ENCODE results near the gene ARMH2.
A peak's percentile ranks its signal among the peaks of the same experiment; 100 is the strongest.
"Not testable (repeated sequence)": the region's sequence is repeated elsewhere in the genome, so short reads cannot be mapped to it uniquely, and the experiment has no call there.

The ARMH2 gene

GRCh38 chr6:24818346-24818745, 19.6 kb upstream of the ARMH2 start:
- DNase-seq (ENCODE audit: low read depth in 2 of 2): no peak

- DNase-seq (ENCODE audit: low read depth in 2 of 2): no peak
Measured at GRCh38 chr6:24809728-24810127, 11.0 kb upstream of the ARMH2 start.

- no peak for DNase-seq (ENCODE audit: low read depth in 2 of 2)
Measured at GRCh38 chr6:24807584-24807983, 8.9 kb upstream of the ARMH2 start.

GRCh38 chr6:24802271-24803059, 3.7 kb upstream of the ARMH2 start:
- DNase-seq (ENCODE audit: low read depth in 2 of 2): no peak

DNA sequence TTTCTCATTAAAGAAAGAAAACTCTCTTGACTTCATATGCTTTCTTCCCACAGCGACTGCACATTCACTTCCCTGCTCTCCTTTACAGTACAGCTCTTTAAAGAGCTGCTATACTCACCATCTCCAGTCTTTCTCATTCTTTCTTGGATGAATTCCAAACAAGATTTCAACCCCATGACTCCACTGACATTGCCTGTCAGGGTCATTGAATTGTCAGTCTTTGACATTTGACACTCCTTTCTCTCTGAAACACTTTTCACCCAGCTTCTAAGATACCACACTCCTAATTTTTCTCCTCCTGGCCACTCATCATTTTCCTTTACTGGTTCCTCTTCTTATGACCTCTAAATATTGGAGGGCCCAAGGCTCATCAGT, 811 bp upstream of the ARMH2 start:
- no peak for DNase-seq (ENCODE audit: low read depth in 2 of 2)

GRCh38 chr6:24797596-24798216, 1.0 kb downstream of the ARMH2 start:
- no peak for DNase-seq (ENCODE audit: low read depth in 2 of 2)

DNA sequence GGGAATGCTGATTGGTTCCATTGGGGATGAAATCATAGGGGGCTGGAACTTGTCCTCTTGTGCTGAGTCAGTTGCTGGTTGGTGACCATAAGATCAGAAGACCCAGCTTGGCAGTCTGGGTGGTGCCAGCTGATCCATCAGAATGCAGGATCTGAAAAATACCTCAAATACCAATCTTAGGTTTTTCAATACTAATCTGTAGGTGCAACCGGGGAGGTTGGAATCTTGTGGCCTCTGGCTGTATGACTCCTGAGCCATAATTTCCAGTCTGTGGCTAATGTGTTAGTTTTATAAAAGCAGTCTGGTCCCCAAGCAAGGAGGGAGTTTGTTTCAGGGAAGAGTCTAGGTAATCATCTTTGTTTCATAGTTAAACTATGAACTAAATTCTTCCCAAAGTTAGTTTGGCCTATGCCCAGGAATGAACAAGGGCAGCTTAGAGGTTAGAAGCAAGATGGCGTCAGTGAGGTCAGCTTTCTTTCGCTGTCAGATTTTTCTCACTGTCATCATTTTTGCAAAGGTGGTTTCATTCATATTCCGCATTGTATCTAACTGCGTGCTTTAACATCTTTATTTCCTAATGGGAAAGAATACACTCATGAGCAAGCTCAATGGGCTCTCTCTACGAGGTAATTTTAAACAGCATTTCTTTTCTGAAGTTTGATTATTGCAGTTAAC, 2.0 kb downstream of the ARMH2 start:
- no peak for DNase-seq (ENCODE audit: low read depth in 2 of 2)

DNA sequence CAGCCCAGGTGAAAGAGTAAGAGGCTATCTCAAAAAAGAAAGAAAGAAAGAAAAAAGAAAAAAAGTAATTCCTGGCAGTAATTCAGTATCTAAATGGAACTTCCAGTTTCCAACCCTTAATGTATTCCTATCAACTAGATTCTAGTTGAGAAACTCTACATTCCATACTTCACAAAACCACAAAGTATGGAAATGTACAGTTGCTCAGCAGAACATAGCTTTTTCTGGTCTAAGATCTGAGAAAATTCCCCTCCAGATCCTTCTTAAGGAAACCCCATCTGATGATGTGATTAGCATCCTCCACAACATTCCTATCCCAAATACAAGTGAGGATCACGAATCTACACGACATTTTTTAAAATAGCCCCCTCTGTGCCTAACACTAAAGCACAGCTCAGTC, 3.6 kb downstream of the ARMH2 start:
- no peak for DNase-seq (ENCODE audit: low read depth in 2 of 2)

DNA sequence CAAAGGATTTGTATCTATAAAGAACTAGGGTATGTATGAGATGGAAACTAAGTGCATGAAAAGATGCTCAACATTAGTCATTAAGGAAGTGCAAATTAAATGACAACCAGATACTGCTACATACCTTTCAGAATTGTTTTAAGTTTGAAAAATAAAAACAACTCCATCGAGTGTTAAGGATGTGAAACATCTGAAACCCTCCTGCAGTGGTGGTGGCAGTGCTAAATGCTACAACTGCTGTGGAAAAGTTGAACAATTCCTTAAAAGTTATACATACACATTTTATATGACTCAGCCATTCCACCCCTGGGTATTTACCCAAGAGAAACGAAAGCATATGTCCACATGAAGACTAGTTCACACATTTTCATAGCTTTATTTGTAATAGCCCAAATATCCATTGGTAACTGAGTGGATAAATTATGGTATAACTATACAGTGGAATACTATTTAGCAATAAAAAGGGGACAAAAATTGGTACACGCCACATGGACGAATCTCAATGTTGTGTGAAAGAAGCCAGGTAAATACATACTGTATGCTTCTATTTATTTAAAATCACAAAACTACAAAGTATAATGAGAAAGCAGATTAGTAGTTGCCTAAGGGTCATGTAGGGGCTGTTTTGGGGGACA, 10.6 kb downstream of the ARMH2 start:
- DNase-seq (ENCODE audit: low read depth in 2 of 2): no peak

- DNase-seq (ENCODE audit: low read depth in 2 of 2): no peak
Measured at GRCh38 chr6:24780206-24780605, 18.5 kb downstream of the ARMH2 start.

DNA sequence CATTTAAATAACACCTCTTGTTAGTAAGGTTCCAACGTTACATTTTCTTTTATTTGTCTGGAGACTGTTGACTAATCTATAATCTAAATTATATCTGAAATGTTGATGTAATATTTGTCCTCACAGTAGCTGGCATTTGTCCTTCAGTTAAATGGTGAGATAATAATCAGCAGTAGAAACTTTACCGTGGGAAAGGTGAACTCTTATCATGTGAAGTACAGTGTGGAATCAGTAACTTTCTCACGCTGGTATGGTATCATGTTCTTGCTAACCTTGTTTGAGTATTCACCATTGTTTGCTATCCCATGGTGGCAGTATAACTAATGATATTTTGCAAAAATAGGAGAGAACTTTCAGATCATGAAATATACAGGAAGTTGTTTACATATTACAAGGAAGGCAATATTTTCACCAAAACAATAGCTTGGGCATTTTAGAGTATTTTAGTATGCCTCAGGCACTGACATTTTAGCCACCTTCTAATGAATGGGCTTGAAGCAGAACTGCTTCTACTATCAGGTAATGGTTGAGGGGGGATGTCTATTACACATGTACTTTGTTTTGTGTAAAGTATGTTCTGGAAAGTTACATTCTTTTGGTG, 19.2 kb downstream of the ARMH2 start:
- no peak for DNase-seq (ENCODE audit: low read depth in 2 of 2)

GRCh38 chr6:24778878-24779277, 19.8 kb downstream of the ARMH2 start:
- DNase-seq (ENCODE audit: low read depth in 2 of 2): no peak

DNA sequence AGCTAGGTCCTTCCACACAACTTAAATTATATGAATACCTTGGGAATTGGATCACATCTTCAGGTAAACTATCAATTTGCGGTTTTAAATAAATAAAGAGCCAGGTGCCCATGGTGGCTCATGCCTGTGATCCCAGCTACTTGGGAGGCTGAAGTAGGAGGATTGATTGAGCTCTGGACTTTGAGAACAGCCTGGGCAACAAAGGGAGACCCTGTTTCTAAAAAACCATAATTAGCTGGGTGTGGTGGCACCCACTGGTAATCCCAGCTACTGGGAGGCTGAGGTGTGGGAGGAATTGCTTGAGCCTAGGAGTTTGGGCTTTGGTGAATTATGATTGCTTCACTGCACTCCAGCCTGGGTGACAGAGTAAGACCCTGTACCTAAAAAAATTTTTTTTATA, 20.6 kb downstream of the ARMH2 start:
- DNase-seq (ENCODE audit: low read depth in 2 of 2): no peak

GRCh38 chr6:24777227-24777626, 21.5 kb downstream of the ARMH2 start:
- no peak for DNase-seq (ENCODE audit: low read depth in 2 of 2)

- no peak for DNase-seq (ENCODE audit: low read depth in 2 of 2)
Measured at GRCh38 chr6:24775520-24776058, 23.1 kb downstream of the ARMH2 start.

DNA sequence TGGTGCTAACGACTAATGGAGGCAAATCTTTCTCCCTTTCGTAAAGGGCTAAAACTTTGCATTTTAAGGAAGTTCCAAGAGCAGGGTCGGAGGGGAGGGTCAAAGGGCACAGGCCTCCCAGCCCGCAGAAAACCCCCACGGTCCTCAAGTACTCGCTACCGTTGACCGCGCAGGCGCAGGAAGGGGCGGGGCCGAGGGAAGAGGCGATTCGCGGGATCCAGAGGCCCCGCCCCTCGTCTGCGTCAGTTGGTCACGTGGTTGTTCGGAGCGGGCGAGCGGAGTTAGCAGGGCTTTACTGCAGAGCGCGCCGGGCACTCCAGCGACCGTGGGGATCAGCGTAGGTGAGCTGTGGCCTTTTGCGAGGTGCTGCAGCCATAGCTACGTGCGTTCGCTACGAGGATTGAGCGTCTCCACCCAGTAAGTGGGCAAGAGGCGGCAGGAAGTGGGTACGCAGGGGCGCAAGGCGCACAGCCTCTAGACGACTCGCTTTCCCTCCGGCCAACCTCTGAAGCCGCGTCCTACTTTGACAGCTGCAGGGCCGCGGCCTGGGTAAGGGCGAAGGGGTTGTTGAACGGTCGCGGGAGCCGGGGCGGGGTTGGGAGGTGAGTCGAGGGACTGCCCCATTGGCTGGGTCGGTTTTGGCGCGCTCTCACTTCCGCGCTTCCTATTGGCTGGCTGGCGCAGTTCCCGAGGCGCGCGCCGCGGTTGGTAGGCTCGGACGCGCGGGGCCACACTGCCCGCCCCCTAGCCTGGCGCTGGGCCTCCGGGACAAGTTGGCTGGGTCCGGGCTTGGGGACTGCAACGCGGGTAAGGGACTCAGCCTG, 23.8 kb downstream of the ARMH2 start, which contains the start of gene GMNN:
Gene GMNN (plus strand): TSS at position 242 of the 824 bp plus-strand sequence. CDS start 2,310 bp downstream, outside the sequence.
- peak; percentile 93 to 99 for DNase-seq (ENCODE audit: low read depth in 2 of 2)

- no peak for DNase-seq (ENCODE audit: low read depth in 2 of 2)
Measured at GRCh38 chr6:24768361-24768760, 30.4 kb downstream of the ARMH2 start.

GRCh38 chr6:24766680-24767462, 31.8 kb downstream of the ARMH2 start:
- no peak for DNase-seq (ENCODE audit: low read depth in 2 of 2)

DNA sequence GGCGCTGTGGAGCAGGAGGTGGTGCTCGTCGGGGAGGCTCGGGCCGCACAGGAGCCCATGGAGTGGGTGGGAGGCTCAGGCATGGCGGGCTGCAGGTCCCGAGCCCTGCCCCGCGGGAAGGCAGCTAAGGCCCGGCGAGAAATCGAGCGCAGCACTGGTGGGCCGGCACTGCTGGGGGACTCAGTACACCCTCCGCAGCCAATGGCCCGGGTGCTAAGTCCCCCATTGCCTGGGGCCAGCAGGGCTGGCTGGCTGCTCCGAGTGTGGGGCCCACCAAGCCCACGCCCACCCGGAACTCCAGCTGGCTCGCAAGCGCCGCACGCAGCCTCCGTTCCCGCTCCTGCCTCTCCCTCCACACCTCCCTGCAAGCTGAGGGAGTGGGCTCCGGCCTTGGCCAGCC, 32.7 kb downstream of the ARMH2 start:
- DNase-seq (ENCODE audit: low read depth in 2 of 2): not testable (repeated sequence)
